GM21390 (cell line): ENCODE results near the gene AJAP1.
"Not testable (repeated sequence)": the region's sequence is repeated elsewhere in the genome, so short reads cannot be mapped to it uniquely, and the experiment has no call there.

ENCODE experiments used
- ATAC-seq: cut with Tn5 transposase; IDR thresholded peaks from one replicate; pipeline ENCODE4 v1.9.1; 2021; ENCODE audit not compliant: unreplicated experiment

The AJAP1 gene

DNA sequence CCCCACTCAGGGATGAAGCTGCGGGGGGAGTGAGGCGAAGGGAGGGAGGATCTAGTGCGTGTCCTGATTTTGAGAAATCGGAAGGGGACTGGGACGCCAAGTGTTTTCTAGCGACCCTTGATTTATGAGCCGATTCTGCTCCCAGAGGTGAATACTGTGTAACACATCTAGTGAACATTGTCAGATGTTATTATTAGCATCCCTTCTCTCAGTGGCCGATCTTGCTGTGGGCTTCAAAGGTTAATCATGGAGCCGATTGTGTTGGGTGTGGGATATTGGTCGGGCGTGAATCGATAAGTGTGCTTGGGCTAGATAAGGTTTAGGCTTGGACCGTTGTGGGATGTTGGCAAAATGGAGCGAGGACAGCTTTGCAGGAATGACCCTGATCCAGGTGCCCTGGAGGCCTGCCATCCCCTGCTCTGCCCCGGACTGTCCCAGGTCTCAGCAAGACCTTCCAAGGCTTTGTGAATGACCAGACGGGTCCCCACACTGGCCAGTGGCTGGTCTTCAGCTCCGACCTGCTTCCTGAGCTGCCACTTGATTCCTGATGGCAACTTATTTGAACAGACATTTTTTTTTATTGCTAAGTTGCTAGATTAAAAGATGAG, 2.2 kb downstream of the AJAP1 start:
- ATAC-seq: no peak

DNA sequence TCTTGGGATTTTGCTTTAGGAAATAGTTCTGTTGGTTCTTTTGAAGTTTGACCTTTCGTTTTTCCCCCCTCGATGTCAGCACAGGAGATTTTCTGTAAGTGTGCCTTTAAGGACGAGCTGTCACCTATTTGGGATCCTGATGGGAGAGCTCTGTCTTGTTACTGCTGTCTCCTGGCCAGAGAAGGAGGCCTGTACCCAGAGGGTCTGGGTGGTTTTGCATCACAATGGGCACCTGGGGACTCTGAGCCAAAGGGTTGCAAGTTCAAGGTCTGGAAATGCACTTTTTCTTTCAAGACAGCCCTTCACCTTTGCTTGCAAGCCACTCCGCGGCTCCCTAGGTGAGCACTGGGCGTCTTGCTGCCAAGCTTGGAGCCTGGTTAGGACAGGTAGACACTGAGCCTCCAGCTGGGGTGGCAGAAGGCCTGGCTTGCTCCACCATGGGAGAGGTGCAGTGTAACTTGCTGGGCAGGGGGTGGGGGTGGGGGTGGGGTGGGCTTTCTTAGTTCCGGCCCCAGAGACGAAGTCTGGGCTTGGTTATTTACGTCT, 2.9 kb downstream of the AJAP1 start:
- ATAC-seq: no peak

- ATAC-seq: no peak
Observed at GRCh38 chr1:4657960-4658541, 3.6 kb downstream of the AJAP1 start.

GRCh38 chr1:4658643-4659628, 4.5 kb downstream of the AJAP1 start:
- ATAC-seq: no peak

- ATAC-seq: no peak
Observed at GRCh38 chr1:4660917-4661594, 6.6 kb downstream of the AJAP1 start.

GRCh38 chr1:4661595-4661917, 7.1 kb downstream of the AJAP1 start:
- ATAC-seq: no peak

GRCh38 chr1:4662168-4662567, 7.8 kb downstream of the AJAP1 start:
- ATAC-seq: no peak

DNA sequence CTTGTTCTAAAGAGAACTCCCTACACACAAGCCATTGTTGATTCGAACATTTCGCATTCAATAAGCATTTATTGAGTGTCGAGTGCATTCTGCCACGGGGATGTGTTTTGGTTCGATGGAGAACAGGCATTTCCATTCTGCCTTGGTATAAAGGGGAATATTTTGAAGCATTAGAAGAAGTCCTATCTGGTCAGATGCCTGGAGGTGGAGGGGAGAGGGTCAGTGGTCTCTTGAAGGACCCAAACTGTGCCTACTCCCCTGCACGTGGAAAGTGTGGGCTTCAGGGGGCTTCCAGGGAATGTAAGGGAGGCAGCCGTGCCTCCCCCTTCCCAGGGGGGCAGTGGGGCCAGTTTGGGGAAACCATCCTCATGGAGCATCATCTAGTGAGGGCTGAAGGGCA, 8.3 kb downstream of the AJAP1 start:
- ATAC-seq: no peak

- ATAC-seq: no peak
Observed at GRCh38 chr1:4664095-4664494, 9.7 kb downstream of the AJAP1 start.

DNA sequence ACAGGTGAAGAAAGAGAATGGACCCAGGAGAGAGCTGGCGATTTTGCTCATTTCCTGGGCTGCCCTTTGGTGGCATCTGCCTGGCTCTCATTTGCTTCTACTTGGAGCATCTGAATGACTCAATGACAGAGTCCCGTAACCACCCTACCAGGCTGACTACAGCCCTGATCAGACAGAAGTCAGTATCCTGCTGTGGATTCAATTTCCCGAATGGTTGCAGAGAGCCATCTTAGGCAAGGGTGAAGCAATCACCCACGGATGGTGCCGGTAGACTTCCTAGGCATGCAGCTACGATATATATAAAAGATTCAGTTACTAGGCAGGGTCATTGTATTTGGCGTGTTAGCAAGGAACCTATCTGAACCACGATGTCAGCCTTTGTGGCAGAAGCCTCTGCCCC, 10.2 kb downstream of the AJAP1 start:
- ATAC-seq: no peak

- no peak for ATAC-seq
Observed at GRCh38 chr1:4665456-4665855, 11.0 kb downstream of the AJAP1 start.

GRCh38 chr1:4666683-4667082, 12.3 kb downstream of the AJAP1 start:
- not testable (repeated sequence) for ATAC-seq

- no peak for ATAC-seq
Observed at GRCh38 chr1:4668743-4669700, 14.6 kb downstream of the AJAP1 start.

- no peak for ATAC-seq
Observed at GRCh38 chr1:4670265-4670664, 15.9 kb downstream of the AJAP1 start.

- ATAC-seq: no peak
Observed at GRCh38 chr1:4671828-4672227, 17.4 kb downstream of the AJAP1 start.

GRCh38 chr1:4673494-4673893, 19.1 kb downstream of the AJAP1 start:
- ATAC-seq: no peak

- no peak for ATAC-seq
Observed at GRCh38 chr1:4674117-4674516, 19.7 kb downstream of the AJAP1 start.

GRCh38 chr1:4674676-4675075, 20.3 kb downstream of the AJAP1 start:
- no peak for ATAC-seq

DNA sequence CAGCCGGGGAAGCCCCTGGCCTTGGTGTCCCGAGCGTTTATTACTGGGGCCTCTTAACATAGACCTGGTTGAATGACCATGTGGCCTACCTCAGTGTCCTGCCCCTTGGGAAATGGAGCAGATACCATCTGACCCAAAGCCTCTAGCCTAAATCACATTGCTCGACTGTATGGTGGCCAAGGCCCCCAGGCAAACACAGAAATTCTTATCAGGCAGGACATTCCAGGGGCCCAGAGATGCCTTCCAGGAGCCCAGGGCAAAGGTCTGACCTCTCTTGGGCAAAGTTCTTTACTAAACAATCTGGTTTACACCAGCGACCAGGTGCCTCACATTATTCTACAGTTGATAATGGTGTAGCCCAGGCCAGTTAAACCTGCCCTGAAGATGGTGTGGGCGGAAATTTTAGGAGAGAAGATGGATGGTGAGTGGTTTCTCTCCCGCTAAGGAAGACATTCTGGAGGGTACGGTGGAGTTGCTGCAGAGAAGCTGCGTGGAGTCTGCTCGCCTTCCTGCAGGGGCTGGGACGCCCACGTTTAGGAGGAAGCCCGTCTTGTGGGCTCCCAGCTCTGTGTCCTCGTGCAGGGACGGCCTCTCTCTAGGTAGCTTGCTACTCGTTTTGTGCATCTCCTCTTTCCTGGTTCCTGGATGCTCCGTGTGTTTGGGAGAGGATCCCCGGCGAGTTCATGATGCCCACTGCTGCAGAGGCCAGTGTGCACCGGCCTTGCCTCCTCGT, 21.2 kb downstream of the AJAP1 start:
- ATAC-seq: no peak
